ENCODE measurements around the gene CNBP.
A peak's percentile ranks its signal among the peaks of the same experiment; 100 is the strongest.
"Not testable (repeated sequence)": the region's sequence is repeated elsewhere in the genome, so short reads cannot be mapped to it uniquely, and the experiment has no call there.

CNBP gene

DNA sequence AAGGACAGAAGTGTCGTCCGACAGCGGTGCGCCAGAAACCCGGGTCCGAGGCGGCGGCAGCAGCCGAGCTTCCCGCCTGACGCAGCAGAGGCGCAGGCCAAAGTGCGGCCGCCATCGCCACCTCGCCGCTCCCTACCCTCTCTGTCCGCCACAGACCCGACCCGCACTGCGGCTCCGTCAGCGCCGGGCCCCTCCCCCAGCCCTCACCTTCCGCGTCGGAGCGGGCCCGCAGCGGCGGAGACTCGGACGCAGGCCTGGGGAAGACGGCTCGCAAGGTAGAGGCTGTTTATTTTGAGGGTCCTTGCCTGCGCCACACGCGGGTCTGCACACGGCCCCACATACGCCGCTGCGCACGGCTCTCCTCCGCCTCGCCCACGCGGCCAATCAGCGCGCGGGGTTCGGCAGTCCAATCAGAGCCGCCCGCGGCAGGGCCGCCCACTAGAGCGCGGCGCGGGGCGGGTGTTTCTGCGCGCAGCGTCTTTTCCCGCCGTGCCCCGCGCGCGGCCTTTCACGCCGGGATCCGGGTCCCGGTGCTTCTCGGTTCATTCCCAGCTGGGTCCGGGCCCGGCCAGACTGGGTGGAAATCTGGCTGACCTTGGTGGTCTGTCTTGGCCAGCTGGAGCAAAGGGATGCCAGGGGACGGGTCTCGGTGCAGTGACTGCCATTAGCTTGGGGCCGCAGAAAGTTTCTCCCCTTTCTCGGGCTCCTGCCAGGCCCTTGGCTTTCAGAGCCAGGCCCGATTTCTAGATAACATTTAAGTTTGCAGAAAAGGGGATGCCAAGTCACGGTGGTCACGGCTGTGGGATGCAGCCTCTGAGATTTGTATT is at the start of gene CNBP:
TSS of gene CNBP (minus strand) at position 328 of the 827 bp plus-strand sequence. CDS start 12,139 bp downstream, outside the sequence.
- H3K4me3 ChIP-seq (ENCODE audit: low read length): peak within 1 kb of the TSS; percentile 87
- peak; percentile 76 for DNase-seq (ENCODE audit: low read depth)
- TF ChIP-seq, protein P1, sequence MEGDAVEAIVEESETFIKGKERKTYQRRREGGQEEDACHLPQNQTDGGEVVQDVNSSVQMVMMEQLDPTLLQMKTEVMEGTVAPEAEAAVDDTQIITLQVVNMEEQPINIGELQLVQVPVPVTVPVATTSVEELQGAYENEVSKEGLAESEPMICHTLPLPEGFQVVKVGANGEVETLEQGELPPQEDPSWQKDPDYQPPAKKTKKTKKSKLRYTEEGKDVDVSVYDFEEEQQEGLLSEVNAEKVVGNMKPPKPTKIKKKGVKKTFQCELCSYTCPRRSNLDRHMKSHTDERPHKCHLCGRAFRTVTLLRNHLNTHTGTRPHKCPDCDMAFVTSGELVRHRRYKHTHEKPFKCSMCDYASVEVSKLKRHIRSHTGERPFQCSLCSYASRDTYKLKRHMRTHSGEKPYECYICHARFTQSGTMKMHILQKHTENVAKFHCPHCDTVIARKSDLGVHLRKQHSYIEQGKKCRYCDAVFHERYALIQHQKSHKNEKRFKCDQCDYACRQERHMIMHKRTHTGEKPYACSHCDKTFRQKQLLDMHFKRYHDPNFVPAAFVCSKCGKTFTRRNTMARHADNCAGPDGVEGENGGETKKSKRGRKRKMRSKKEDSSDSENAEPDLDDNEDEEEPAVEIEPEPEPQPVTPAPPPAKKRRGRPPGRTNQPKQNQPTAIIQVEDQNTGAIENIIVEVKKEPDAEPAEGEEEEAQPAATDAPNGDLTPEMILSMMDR (conservative IDR thresholded peaks at IDR 0.05; ENCODE audit: low read depth, low read length): no peak

DNA sequence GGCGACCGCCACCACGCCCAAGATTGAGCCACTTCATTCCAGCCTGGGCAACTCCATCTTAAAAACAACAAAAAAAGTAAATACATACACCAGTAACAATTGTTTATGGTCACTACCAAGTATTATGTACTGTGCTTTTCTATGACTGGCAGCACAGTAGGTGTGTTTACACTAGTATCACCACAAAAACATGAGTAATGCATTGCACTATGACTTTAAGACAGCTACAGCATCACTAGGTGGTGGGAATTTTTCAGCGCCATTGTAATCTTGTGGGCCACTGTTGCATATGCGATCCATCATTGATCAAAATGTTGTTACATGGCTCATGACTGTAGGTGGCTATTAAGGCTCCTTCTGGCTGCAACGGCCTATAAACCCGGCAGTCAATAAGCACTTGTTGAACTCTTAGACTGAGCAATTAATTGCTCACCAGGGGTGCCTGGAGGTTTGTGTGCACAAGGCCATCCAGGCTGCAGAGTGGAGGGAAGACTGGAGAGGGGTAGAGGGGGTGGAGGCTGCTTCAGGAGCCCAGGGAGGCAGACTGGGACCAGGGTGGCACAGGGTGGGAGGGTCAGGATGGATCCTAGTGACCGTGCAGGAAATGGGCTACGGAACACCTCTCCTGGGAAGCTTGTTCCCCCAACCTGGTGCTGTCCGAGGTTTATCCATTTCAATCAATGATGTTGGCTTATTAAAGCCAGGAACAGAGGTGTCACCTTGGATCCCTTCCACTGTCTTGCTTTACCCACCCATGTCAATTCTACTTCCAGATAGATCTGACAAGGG is 47.8 kb upstream of the CNBP start:
- no peak for DNase-seq (ENCODE audit: low read depth)
- TF ChIP-seq, protein P1 (conservative IDR thresholded peaks at IDR 0.05; ENCODE audit: low read depth, low read length): no peak
- no peak overlapping the region for H3K4me3 ChIP-seq (ENCODE audit: low read length)

- TF ChIP-seq, protein P1 (conservative IDR thresholded peaks at IDR 0.05; ENCODE audit: low read depth, low read length): no peak
- DNase-seq (ENCODE audit: low read depth): no peak
- no peak overlapping the region for H3K4me3 ChIP-seq (ENCODE audit: low read length)
Measured at GRCh38 chr3:129230311-129231019, 46.8 kb upstream of the CNBP start.

DNA sequence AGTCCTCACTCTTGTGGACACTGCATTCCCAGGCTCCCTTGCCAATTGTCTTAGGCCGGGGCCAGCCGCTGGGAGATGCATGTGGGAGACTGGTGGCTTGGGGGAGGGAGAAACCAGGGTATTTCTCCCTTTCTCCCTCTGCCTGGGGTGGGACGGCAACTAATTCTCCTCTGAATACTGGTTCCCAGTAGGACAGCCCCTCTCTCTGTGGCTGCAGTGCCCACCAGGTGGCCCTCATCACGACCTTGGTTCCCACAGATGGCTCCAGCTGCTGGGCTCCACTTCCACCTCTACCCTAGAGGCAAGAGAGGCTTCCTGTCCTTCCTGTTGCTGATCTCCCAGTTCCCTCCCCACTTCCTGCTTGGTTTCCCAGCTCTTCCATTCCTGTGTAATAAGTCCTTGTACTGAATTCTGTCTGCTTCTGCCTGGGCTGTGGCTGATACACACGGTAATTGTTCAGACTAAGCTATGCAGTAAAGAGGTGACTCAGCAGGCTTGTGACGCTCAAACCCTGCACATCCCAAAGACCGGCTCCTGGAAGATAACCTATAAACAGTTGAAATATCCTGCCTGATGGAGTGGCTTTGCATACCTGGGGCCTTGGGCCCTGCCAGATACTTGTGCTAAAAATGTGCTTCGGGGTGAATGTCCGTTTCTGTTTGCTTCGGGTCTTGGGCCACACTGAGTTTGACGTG is 45.3 kb upstream of the CNBP start:
- no peak overlapping the region for H3K4me3 ChIP-seq (ENCODE audit: low read length)
- DNase-seq (ENCODE audit: low read depth): peak; percentile 37
- TF ChIP-seq, protein P1 (conservative IDR thresholded peaks at IDR 0.05; ENCODE audit: low read depth, low read length): peak; percentile 22

DNA sequence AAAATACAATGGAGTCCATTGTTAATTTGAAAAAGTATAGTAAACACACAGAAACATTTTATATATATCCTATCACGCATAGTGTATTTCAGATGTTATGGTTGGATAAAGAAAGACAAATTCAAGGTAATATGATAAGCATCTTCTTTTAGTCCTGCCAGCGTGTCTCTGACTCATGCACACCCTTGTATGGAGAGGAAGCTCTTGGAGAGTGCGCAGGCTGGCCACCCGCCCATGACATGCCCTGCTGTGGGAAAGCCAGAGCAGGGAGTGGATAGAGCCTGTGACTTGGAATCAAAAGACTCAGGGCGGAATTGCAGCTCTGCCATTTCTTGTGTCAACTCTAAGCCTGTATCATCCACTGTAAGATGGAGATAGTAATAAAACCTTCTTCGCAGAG is 42.7 kb upstream of the CNBP start:
- TF ChIP-seq, protein P1 (conservative IDR thresholded peaks at IDR 0.05; ENCODE audit: low read depth, low read length): no peak
- no peak overlapping the region for H3K4me3 ChIP-seq (ENCODE audit: low read length)
- peak; percentile 49 for DNase-seq (ENCODE audit: low read depth)

DNA sequence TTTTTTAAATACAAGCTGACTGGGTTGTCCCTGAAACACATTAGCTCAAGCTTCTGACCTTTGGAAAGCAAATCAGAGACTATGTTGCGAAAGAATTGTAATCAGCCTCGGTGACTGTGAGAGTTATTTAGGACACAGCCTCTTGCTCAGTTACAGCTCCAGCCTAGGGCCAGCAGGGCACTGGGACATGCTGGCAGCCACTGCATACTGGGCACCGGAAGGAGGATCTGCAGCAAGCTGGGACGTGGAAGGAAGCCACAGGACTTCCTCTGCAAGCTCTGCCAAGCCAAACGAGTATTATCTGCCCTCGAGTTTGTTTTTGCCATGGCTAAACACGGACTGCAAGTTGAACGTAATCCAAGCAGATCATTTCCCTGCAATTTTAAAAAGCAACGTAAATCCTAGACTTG is 41.3 kb upstream of the CNBP start:
- TF ChIP-seq, protein P1 (conservative IDR thresholded peaks at IDR 0.05; ENCODE audit: low read depth, low read length): no peak
- no peak overlapping the region for H3K4me3 ChIP-seq (ENCODE audit: low read length)
- DNase-seq (ENCODE audit: low read depth): no peak

DNA sequence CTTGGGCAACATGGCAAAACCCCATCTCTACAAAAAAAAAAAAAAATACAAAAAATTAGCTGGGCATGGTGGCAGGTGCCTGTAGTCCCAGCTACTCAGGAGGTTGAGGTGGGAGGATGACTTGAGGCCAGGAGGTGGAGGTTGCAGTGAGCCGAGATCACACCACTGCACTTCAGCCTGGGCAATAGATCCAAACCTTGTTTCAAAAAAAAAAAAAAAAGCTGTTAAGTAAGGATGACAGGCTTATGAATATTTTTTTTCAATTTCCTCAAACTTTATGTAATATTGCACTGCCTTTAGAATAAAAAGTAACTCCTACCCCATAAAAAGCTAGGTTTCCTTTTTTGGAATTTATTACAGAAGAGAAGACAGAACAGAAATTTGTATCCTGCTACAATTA is 40.7 kb upstream of the CNBP start:
- not testable (repeated sequence) for DNase-seq (ENCODE audit: low read depth); H3K4me3 ChIP-seq (ENCODE audit: low read length)

Measured in retinal pigment epithelial cell (primary cell).